Measurements from ENCODE around the gene PHF3. TPM values are rescaled to one million over a fixed set of nuclear protein-coding genes. Genes with fewer than 3 reads are reported as not detected.
"Not testable (repeated sequence)": the region's sequence is repeated elsewhere in the genome, so short reads cannot be mapped to it uniquely, and the experiment has no call there.

PHF3 gene
- total RNA-seq, 1 experiment from 2014 or later = 21.8 TPM

DNA sequence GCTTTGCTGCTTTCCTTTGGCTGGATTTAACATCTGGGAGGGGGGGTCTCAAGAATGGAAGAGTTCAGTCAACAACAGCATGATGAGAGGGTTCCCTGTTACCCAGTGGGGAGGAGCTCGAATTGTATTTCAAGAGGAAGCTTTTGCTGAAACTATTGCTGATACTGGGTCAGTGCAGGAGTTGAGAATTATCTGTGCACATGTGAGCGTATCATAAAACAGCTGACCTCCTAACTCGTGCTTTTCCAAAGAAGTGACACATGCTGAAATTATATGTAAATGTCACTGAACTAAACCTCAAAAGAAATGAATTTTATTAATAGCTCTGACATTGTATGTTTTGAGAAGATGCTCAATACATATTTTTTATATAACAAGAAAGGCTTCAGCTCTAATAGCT lies 96.3 kb downstream of the PHF3 start:
- BruUV-seq (replicated peaks) = no TSS peak
- TF ChIP-seq, protein P1, sequence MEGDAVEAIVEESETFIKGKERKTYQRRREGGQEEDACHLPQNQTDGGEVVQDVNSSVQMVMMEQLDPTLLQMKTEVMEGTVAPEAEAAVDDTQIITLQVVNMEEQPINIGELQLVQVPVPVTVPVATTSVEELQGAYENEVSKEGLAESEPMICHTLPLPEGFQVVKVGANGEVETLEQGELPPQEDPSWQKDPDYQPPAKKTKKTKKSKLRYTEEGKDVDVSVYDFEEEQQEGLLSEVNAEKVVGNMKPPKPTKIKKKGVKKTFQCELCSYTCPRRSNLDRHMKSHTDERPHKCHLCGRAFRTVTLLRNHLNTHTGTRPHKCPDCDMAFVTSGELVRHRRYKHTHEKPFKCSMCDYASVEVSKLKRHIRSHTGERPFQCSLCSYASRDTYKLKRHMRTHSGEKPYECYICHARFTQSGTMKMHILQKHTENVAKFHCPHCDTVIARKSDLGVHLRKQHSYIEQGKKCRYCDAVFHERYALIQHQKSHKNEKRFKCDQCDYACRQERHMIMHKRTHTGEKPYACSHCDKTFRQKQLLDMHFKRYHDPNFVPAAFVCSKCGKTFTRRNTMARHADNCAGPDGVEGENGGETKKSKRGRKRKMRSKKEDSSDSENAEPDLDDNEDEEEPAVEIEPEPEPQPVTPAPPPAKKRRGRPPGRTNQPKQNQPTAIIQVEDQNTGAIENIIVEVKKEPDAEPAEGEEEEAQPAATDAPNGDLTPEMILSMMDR (conservative IDR thresholded peaks at IDR 0.05; ENCODE audit: low read depth, low read length) = no peak
- TF ChIP-seq EZH2phosphoT487 (IDR thresholded peaks at IDR 0.05; ENCODE audit: borderline replicate concordance, low read length) (no peak), EZH2 (IDR thresholded peaks at IDR 0.05; ENCODE audit: low read length, unreplicated experiment) (no peak)
- Histone ChIP-seq H3K27ac (ENCODE audit: low read length) (peak overlapping the region; percentile 86), H3K4me1 (ENCODE audit: insufficient read depth, low read length) (peaks cover 46% of the 10 kb centered on the region), H3K4me2 (ENCODE audit: low read length) (peak overlapping the region; percentile 35), H3K36me3 (ENCODE audit: low read depth, low read length) (no peaks in the 10 kb centered on the region), H3K9me2 (replicated peaks; ENCODE audit: low read length) (no peaks in the 10 kb centered on the region), H3F3A (ENCODE audit: low read length, unreplicated experiment) (no peaks in the 10 kb centered on the region), H3K9ac (ENCODE audit: low read length) (peak overlapping the region; percentile 1; the same call in 1 of the 2 replicates), H3K27me3 (ENCODE audit: low read length) (no peaks in the 10 kb centered on the region), H2AFZ (ENCODE audit: low read length) (no peak overlapping the region), H3K79me2 (ENCODE audit: low read length) (no peaks in the 10 kb centered on the region), H3K4me3 (ENCODE audit: low read length) (no peak overlapping the region), H3K9me3 (ENCODE audit: low read length) (no peaks in the 10 kb centered on the region), H4K20me1 (ENCODE audit: low read length) (no peaks in the 10 kb centered on the region)
- intact Hi-C loops (cut with micrococcal nuclease) = loop anchor here (2.0 kb wide), 1 partner anchor 43 kb away; no protein-coding TSS in a partner anchor
- ATAC-seq (peak; percentile 47), DNase-seq (peak; percentile 8)
- POLR2A ChIA-PET (ENCODE audit: unreplicated experiment) = no interaction called here
- CTCF ChIA-PET = interaction anchor here (0.6 to 0.7 kb wide), 2 partner anchors 33 to 397 kb away, joined by 3 to 5 read pairs; no protein-coding TSS in a partner anchor

DNA sequence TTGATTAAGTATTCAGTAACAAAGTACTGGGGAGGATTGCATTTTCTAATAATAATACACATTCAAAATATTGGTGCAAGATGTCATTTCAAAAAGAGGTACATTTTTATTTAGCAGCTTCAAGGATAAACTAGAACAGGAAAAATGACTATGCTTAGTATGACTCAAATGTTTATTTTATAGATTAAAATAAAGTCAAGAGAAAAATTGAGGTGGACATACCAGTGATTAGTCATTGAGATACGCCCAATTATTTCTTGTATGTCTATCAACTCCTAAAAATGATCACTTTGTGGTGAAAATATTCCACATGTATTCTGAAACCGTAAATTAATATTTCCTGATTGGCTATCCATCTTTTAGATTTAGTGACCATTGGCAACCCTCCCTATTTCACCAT lies 96.7 kb downstream of the PHF3 start:
- BruUV-seq (replicated peaks) = no TSS peak
- no peaks in the 10 kb centered on the region for H3F3A ChIP-seq (ENCODE audit: low read length, unreplicated experiment)
- intact Hi-C loops (cut with micrococcal nuclease) = loop anchor here (2.0 kb wide), 1 partner anchor 44 kb away; no protein-coding TSS in a partner anchor
- no peak overlapping the region for H2AFZ ChIP-seq (ENCODE audit: low read length)
- no peaks in the 10 kb centered on the region for H3K9me3 ChIP-seq (ENCODE audit: low read length)
- CTCF ChIA-PET = interaction anchor here (0.6 to 0.7 kb wide), 2 partner anchors 32 to 397 kb away, joined by 3 to 5 read pairs; no protein-coding TSS in a partner anchor
- H3K27ac ChIP-seq (ENCODE audit: low read length) = peak overlapping the region; percentile 86
- no peaks in the 10 kb centered on the region for H3K27me3 ChIP-seq (ENCODE audit: low read length)
- H3K9ac ChIP-seq (ENCODE audit: low read length) = peak overlapping the region; percentile 23; the same call in 1 of the 2 replicates
- no peaks in the 10 kb centered on the region for H4K20me1 ChIP-seq (ENCODE audit: low read length)
- POLR2A ChIA-PET (ENCODE audit: unreplicated experiment) = no interaction called here
- no peak overlapping the region for H3K4me3 ChIP-seq (ENCODE audit: low read length)
- TF ChIP-seq, protein P1 (conservative IDR thresholded peaks at IDR 0.05; ENCODE audit: low read depth, low read length) = no peak
- TF ChIP-seq EZH2 (IDR thresholded peaks at IDR 0.05; ENCODE audit: low read length, unreplicated experiment) (no peak), EZH2phosphoT487 (IDR thresholded peaks at IDR 0.05; ENCODE audit: borderline replicate concordance, low read length) (no peak)
- DNase-seq (peak; percentile 81), ATAC-seq (peak; percentile 75)
- peak overlapping the region; percentile 70 for H3K4me2 ChIP-seq (ENCODE audit: low read length)
- H3K36me3 ChIP-seq (ENCODE audit: low read depth, low read length) = no peaks in the 10 kb centered on the region
- peaks cover 46% of the 10 kb centered on the region for H3K4me1 ChIP-seq (ENCODE audit: insufficient read depth, low read length)
- no peaks in the 10 kb centered on the region for H3K79me2 ChIP-seq (ENCODE audit: low read length)
- no peaks in the 10 kb centered on the region for H3K9me2 ChIP-seq (replicated peaks; ENCODE audit: low read length)

DNA sequence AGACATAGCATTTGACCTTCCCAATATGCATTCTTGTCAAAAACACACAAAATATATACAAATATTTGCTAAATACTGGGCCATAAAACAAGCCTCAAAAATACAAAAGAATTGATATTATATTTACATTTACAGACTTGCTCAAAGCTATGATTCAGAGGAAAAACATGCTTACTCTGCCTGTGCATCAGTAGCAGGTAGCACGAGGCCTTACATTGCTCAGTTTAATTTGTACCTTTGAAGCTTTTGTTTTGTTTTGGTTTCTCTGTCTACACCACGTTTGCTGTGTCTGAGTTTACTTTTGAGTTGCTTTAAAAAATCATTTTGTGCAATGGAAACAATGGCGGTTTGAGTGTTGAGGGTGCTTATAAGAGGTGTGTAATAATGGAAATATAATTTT lies 99.3 kb downstream of the PHF3 start:
- H3K4me2 ChIP-seq (ENCODE audit: low read length) = peak overlapping the region; percentile 40
- H3K4me1 ChIP-seq (ENCODE audit: insufficient read depth, low read length) = peaks cover 46% of the 10 kb centered on the region
- TF ChIP-seq EZH2phosphoT487 (IDR thresholded peaks at IDR 0.05; ENCODE audit: borderline replicate concordance, low read length) (no peak), EZH2 (IDR thresholded peaks at IDR 0.05; ENCODE audit: low read length, unreplicated experiment) (no peak)
- TF ChIP-seq, protein P1 (conservative IDR thresholded peaks at IDR 0.05; ENCODE audit: low read depth, low read length) = no peak
- H3F3A ChIP-seq (ENCODE audit: low read length, unreplicated experiment) = no peaks in the 10 kb centered on the region
- ChIA-PET CTCF (interaction anchor here (0.8 kb wide), 1 partner anchor 383 kb away, joined by 3 read pairs; no protein-coding TSS in a partner anchor), POLR2A (ENCODE audit: unreplicated experiment) (no interaction called here)
- H4K20me1 ChIP-seq (ENCODE audit: low read length) = no peaks in the 10 kb centered on the region
- no peak overlapping the region for H3K9ac ChIP-seq (ENCODE audit: low read length)
- intact Hi-C loops (cut with micrococcal nuclease) = no loop called here
- no peaks in the 10 kb centered on the region for H3K79me2 ChIP-seq (ENCODE audit: low read length)
- no peak overlapping the region for H3K4me3 ChIP-seq (ENCODE audit: low read length)
- no TSS peak for BruUV-seq (replicated peaks)
- peak overlapping the region; percentile 44 for H3K27ac ChIP-seq (ENCODE audit: low read length)
- H3K27me3 ChIP-seq (ENCODE audit: low read length) = no peaks in the 10 kb centered on the region
- H3K9me2 ChIP-seq (replicated peaks; ENCODE audit: low read length) = no peaks in the 10 kb centered on the region
- no peaks in the 10 kb centered on the region for H3K36me3 ChIP-seq (ENCODE audit: low read depth, low read length)
- H2AFZ ChIP-seq (ENCODE audit: low read length) = no peak overlapping the region
- DNase-seq (peak; percentile 67), ATAC-seq (peak; percentile 51)
- H3K9me3 ChIP-seq (ENCODE audit: low read length) = no peaks in the 10 kb centered on the region

DNA sequence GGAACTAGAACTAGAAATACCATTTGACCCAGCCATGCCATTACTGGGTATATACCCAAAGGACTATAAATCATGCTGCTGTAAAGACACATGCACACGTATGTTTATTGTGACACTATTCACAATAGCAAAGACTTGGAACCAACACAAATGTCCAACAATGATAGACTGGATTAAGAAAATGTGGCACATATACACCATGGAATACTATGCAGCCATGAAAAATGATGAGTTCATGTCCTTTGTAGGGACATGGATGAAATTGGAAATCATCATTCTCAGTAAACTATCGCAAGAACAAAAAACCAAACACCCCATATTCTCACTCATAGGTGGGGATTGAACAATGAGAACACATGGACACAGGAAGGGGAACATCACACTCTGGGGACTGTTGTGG lies 102.6 kb downstream of the PHF3 start:
- H3K27ac ChIP-seq (ENCODE audit: low read length); H3K9me2 ChIP-seq (replicated peaks; ENCODE audit: low read length); H3K27me3 ChIP-seq (ENCODE audit: low read length); H3K79me2 ChIP-seq (ENCODE audit: low read length); POLR2A ChIA-PET (ENCODE audit: unreplicated experiment); H3K9ac ChIP-seq (ENCODE audit: low read length); CTCF ChIA-PET; H3K4me2 ChIP-seq (ENCODE audit: low read length); intact Hi-C loops (cut with micrococcal nuclease); H3F3A ChIP-seq (ENCODE audit: low read length, unreplicated experiment); H3K9me3 ChIP-seq (ENCODE audit: low read length); H3K36me3 ChIP-seq (ENCODE audit: low read depth, low read length); H2AFZ ChIP-seq (ENCODE audit: low read length); H4K20me1 ChIP-seq (ENCODE audit: low read length); ATAC-seq; H3K4me3 ChIP-seq (ENCODE audit: low read length); BruUV-seq (replicated peaks); DNase-seq: not testable (repeated sequence)
- peaks cover 50% of the 10 kb centered on the region for H3K4me1 ChIP-seq (ENCODE audit: insufficient read depth, low read length)

Measured in PC-3 (cell line).